OCI-LY7 (cell line): ENCODE data around the gene MKI67. TPM values are rescaled to one million over a fixed set of nuclear protein-coding genes. Genes with fewer than 3 reads are reported as not detected.
A peak's percentile ranks its signal among the peaks of the same experiment; 100 is the strongest.

Experiments used
- BruUV-seq: library from RNA; stranded (reverse); fragments of 400-500 nt; replicated peaks from 2 replicates; lab custom pipeline; 2021; lab: Mats Ljungman, UMichigan
- CTCF ChIA-PET: fragments of 300-600 bp; sonication (Branson Sonifier 250); formaldehyde crosslinking; loops from one replicate; lab custom pipeline; 2022; ENCODE audit warnings: antibody characterized with exemption; ENCODE audit not compliant: unreplicated experiment; lab: Charles Lee
- POLR2A ChIA-PET: fragments of 300-600 bp; sonication (Branson Sonifier 250); formaldehyde crosslinking; loops from one replicate; lab custom pipeline; 2022; ENCODE audit warnings: antibody characterized with exemption; lab: Charles Lee
- DNase-seq: peaks from one replicate; pipeline ENCODE4 v3.0.0-alpha.2; 2015; ENCODE audit warnings: low spot score
- H2AFZ ChIP-seq: fragments of 200-600 bp; sonication (generic), shearing (Covaris generic); 2 replicates; pipeline ENCODE4 v1.6.1; 2014; ENCODE audit warnings: mild to moderate bottlenecking, antibody characterized with exemption, low read length, moderate library complexity
- H3K27ac ChIP-seq: fragments of 200-600 bp; sonication (generic); 2 replicates; pipeline ENCODE4 v1.5.1; 2014; ENCODE audit warnings: mixed run types, low read depth, mild to moderate bottlenecking, moderate library complexity, low read length, inconsistent platforms; ENCODE audit not compliant: poor library complexity, severe bottlenecking
- H3K36me3 ChIP-seq: fragments of 200-600 bp; sonication (generic); 2 replicates; pipeline ENCODE4 v1.6.1; 2014; ENCODE audit warnings: mild to moderate bottlenecking, antibody characterized with exemption, low read length, moderate library complexity, mixed read lengths; ENCODE audit not compliant: insufficient read depth
- H3K4me1 ChIP-seq: fragments of 200-600 bp; sonication (generic); 2 replicates; pipeline ENCODE4 v1.5.1; 2014; ENCODE audit warnings: mild to moderate bottlenecking, low read length; ENCODE audit not compliant: insufficient read depth, poor library complexity, severe bottlenecking
- H3K4me2 ChIP-seq: fragments of 200-600 bp; sonication (generic); 2 replicates; pipeline ENCODE4 v1.6.1; 2014; ENCODE audit warnings: mild to moderate bottlenecking, low read length
- H3K4me3 ChIP-seq: fragments of 200-600 bp; sonication (generic); 2 replicates; pipeline ENCODE4 v1.5.1; 2014; ENCODE audit warnings: mild to moderate bottlenecking, low read depth, low read length; ENCODE audit not compliant: poor library complexity, severe bottlenecking
- H3K79me2 ChIP-seq: fragments of 200-600 bp; sonication (generic); 2 replicates; pipeline ENCODE4 v1.6.1; 2016; ENCODE audit warnings: low read depth, mild to moderate bottlenecking, low read length, moderate library complexity, mixed read lengths; ENCODE audit not compliant: insufficient read depth
- H3K9me2 ChIP-seq: fragments of 200-600 bp; sonication (generic); 2 replicates; pipeline ENCODE4 v1.6.1; 2016; ENCODE audit warnings: mild to moderate bottlenecking, low read length, mixed read lengths; ENCODE audit not compliant: insufficient read depth
- H3K9me3 ChIP-seq: fragments of 200-600 bp; sonication (generic); 2 replicates; pipeline ENCODE4 v1.6.1; 2014; ENCODE audit warnings: mild to moderate bottlenecking, mixed run types, low read length, mixed read lengths
- H4K20me1 ChIP-seq: fragments of 200-600 bp; sonication (generic); 2 replicates; pipeline ENCODE4 v1.6.1; 2014; ENCODE audit warnings: mild to moderate bottlenecking, antibody characterized with exemption, low read length, moderate library complexity, mixed read lengths; ENCODE audit not compliant: insufficient read depth
- EZH2phosphoT487 ChIP-seq: fragments of 200-600 bp; sonication (generic); IDR thresholded peaks from 2 replicates; pipeline ENCODE4 v1.6.1; 2018; ENCODE audit warnings: low read depth, borderline replicate concordance, mild to moderate bottlenecking, mixed run types, antibody characterized with exemption, low read length, moderate library complexity, mixed read lengths
- intact Hi-C: fragments of 100-400 bp; cut with micrococcal nuclease; formaldehyde crosslinking; loops from one replicate; pipeline ENCODE4 v1.10.0; 2022; ENCODE audit not compliant: unreplicated experiment
- total RNA-seq, 2 experiments: library from RNA; depleted of rRNA in 1 of 2; stranded (reverse); fragments of >200 nt in 1 of 2; shearing (Covaris generic) in 1 of 2; gene quantifications; 2 replicates each; pipeline ENCODE4 v1.2.3, GENCODE V29; 2014 to 2022
- TF ChIP-seq, protein P1 (sequence below): fragments of 200-600 bp; sonication (generic); conservative IDR thresholded peaks from 2 replicates; pipeline ENCODE4 v1.5.1; 2014; ENCODE audit warnings: mild to moderate bottlenecking, antibody characterized with exemption, low read length, moderate library complexity, mixed read lengths

The MKI67 gene
- total RNA-seq, 2 experiments from 2014 or later = 139 to 192 TPM

DNA sequence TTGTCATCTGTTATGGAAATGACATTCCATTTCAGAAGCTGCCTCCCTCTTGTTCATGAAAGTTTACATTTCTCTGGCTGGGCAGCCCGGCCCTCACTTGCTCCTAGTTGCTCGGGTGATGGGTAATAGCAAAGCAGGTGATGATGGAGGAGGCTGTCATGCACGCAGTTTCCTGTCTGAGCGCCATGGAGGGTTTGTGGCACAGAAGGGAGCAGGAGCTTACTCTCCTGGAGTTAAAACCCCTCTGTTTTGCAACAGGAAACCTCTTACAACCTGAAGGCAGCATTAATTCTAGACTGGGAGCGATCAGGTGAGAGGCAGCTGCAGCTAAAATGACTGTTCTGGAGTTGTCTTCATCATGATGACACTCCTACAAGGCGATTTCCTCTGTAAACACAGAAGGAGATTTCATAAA, 34.1 kb upstream of the MKI67 start:
- H3K9me3 ChIP-seq = no peaks in the 10 kb centered on the region
- H3K4me1 ChIP-seq = no peaks in the 10 kb centered on the region
- H3K4me3 ChIP-seq = no peak overlapping the region
- BruUV-seq = no TSS peak
- intact Hi-C loops = no loop called here
- TF ChIP-seq, protein P1, sequence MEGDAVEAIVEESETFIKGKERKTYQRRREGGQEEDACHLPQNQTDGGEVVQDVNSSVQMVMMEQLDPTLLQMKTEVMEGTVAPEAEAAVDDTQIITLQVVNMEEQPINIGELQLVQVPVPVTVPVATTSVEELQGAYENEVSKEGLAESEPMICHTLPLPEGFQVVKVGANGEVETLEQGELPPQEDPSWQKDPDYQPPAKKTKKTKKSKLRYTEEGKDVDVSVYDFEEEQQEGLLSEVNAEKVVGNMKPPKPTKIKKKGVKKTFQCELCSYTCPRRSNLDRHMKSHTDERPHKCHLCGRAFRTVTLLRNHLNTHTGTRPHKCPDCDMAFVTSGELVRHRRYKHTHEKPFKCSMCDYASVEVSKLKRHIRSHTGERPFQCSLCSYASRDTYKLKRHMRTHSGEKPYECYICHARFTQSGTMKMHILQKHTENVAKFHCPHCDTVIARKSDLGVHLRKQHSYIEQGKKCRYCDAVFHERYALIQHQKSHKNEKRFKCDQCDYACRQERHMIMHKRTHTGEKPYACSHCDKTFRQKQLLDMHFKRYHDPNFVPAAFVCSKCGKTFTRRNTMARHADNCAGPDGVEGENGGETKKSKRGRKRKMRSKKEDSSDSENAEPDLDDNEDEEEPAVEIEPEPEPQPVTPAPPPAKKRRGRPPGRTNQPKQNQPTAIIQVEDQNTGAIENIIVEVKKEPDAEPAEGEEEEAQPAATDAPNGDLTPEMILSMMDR = no peak
- no peak for TF ChIP-seq EZH2phosphoT487
- no peak overlapping the region for H3K4me2 ChIP-seq
- H3K36me3 ChIP-seq = no peaks in the 10 kb centered on the region
- H2AFZ ChIP-seq = no peak overlapping the region
- H3K27ac ChIP-seq = no peak overlapping the region
- CTCF ChIA-PET = no interaction called here
- H3K9me2 ChIP-seq = no peaks in the 10 kb centered on the region
- POLR2A ChIA-PET = no interaction called here
- no peaks in the 10 kb centered on the region for H4K20me1 ChIP-seq
- no peak for DNase-seq
- H3K79me2 ChIP-seq = no peaks in the 10 kb centered on the region

DNA sequence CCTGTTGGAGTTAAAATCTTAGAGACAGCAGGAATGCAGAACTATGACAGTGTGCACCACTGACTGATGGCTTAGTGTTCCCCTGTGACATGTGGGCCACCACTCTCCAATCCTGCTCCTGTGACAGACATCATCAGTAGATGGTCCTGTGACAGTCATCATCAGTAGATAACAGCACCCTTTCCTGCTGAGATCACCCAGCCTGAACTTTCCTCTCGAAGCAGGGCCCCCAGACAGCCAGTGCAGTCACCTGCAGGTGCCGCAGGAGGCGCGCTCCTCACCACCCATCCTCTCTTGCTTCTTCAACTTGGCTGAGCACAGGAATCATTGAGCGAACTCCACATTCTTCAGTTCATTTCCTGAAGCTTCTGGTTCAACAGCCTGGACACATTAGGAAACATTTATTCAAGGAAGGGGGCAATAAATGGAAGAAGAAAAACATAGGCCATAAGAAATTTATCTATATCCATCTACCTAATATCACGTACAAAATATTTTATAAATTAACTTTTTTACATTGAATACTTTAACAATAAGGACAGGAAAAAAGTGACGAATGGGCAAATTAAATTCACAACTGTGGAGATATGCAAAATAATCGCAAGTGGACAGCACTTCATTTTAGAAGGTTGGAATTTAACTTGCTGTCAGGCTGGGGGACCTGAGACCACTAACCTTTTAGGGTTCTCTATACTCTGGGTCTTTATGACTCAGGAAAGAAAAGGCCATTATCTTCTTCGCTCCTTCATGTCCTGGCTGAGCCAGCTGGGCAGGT, 32.0 kb upstream of the MKI67 start:
- Histone ChIP-seq H4K20me1 (no peaks in the 10 kb centered on the region), H2AFZ (no peak overlapping the region), H3K4me2 (no peak overlapping the region), H3K9me2 (no peaks in the 10 kb centered on the region), H3K9me3 (no peaks in the 10 kb centered on the region), H3K4me3 (no peak overlapping the region), H3K27ac (no peak overlapping the region), H3K36me3 (no peaks in the 10 kb centered on the region), H3K4me1 (no peaks in the 10 kb centered on the region), H3K79me2 (no peaks in the 10 kb centered on the region)
- TF ChIP-seq, protein P1 = peak; percentile 68
- TF ChIP-seq EZH2phosphoT487 = no peak
- POLR2A ChIA-PET = no interaction called here
- DNase-seq = peak; percentile 18
- BruUV-seq = no TSS peak
- CTCF ChIA-PET = no interaction called here
- intact Hi-C loops = loop anchor here (10.0 kb wide), 1 partner anchor 443 kb away; no protein-coding TSS in a partner anchor
